Measurements from ENCODE around the gene MRPL38. TPM values are rescaled to one million over a fixed set of nuclear protein-coding genes. Genes with fewer than 3 reads are reported as not detected.

The MRPL38 gene
- total RNA-seq, 1 donor from 2014 or later, result 35.4 TPM

DNA sequence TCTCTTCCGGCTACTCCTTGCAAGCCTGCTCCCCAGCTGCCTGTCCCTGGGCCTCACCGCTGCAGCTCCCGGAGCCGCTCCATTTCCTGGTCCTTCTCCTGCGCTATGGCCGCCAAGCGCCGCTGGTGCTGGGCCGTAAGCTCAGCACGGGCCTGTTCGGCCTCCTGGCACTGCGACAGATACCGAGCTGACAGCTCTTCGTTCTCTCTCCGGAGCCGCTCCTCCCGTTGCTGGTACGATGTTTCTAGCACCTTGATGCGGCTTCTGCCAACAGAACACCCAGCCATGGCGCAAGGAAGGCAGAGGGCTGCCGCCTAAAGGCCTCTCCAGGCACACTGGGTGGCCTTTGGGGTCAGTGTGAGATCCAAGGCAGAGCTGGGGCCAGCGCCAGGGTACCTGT lies 14.9 kb upstream of the MRPL38 start:
- DNase-seq (ENCODE audit: low read depth in 2 of 2), result no peak

DNA sequence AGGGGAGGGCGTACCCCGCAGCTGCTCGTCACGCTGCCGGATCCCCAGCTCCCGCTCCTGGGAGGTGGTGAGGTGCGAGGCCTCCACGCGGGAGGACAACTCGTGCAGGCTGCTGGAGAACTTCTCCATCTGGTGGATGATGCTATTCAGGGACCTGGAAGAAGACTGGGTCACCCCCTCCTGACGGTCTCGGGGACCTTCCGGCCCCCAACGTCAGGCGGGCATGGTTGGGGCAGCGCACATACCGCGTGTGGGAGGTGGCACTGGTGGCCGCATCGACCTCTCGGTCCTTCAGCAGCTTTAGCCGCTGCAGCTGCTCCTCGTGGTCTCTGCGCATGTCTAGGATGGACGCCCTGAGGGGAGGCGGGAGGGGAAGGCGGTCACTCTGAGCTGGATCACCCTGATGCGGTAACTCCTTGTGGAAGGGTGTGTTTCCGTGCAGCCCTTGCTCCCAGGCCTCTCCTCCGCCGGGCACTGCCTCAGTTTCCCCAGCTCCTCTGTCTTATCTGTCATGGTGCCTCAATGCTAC lies 13.3 kb upstream of the MRPL38 start:
- no peak for DNase-seq (ENCODE audit: low read depth in 2 of 2)

DNA sequence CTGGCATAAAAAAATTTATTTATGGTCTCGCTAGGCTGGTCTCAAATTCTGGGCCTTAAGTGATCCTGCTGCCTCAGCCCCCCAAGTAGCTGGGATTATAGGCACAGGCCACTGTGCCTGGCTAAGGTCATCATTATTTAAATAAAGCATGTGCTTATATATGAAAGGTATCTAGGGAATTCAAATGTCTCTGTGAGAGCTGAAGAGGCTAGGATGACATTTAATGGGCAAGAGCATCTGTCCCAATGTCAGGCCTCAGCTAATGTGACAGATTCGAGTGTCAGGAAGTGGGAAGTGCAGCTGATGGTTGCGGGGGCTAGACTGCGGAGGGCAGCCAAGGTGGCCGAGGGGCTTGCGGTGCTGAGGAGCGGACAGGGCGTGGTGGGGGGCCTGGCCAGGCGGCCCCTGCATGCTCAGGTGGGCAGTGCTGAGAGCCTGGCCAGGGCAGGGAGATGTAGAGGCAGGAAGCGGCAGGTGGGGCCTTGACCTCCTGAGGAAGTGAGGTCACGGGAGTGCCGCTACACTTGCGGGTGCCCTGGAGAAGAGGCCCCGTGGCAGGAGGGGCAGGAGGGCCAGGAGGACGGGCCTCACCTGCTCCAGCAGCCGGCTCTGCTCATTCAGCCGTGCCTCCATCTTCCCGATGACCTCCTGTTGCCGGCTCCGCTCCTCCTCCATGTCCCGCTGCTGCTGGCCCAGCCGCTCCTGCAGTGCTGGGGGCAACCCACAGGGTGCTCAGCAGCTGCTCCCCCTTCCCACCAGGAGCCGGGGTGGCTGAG lies 12.6 kb upstream of the MRPL38 start:
- DNase-seq (ENCODE audit: low read depth in 2 of 2), result no peak

GRCh38 chr17:75915268-75915667 lies 10.6 kb upstream of the MRPL38 start:
- DNase-seq (ENCODE audit: low read depth in 2 of 2), result no peak

- no peak for DNase-seq (ENCODE audit: low read depth in 2 of 2)
These were observed 10.1 kb upstream of the MRPL38 start for GRCh38 chr17:75914643-75915267.

GRCh38 chr17:75913537-75914210 lies 9.0 kb upstream of the MRPL38 start:
- DNase-seq (ENCODE audit: low read depth in 2 of 2), result no peak

GRCh38 chr17:75910699-75911098 lies 6.0 kb upstream of the MRPL38 start:
- DNase-seq (ENCODE audit: low read depth in 2 of 2), result no peak

- no peak for DNase-seq (ENCODE audit: low read depth in 2 of 2)
These were observed 5.2 kb upstream of the MRPL38 start for GRCh38 chr17:75909812-75910274.

DNA sequence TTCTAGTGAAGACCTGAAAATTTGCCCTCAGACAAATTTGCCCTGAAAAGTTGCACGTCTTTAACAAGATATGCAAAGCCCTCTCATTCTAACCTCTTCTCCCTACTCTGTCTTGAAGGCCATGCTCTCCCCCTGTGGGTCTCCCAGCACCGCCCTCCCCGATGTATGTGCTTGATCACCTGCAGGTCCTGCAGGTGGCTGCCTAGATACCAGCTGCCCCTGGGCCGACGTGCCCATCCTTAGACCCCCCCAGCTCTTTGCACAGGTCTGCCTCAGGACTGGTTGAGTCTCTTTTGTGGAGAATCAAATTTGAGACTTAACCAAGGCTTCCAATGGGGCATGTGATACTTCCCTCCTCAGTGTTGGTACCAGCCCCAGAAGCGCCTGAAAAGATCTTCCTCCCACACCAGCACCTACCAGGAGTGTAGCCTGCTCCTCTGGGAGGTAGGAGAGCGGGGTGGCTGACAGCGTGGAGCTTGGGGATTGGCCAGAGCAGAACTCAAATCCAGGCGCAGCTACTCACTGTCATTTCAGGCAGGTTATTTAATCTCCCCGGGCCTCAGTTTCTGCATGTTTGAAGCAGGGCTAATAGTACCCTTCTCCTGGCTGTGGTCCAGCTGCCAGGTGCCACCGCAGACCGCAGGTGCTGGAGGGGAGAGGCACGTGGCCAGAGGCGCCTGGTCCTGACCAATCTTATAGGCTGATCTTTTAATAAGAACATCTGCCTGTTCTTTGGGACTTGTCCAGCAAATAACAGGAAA lies 4.5 kb upstream of the MRPL38 start:
- no peak for DNase-seq (ENCODE audit: low read depth in 2 of 2)

DNA sequence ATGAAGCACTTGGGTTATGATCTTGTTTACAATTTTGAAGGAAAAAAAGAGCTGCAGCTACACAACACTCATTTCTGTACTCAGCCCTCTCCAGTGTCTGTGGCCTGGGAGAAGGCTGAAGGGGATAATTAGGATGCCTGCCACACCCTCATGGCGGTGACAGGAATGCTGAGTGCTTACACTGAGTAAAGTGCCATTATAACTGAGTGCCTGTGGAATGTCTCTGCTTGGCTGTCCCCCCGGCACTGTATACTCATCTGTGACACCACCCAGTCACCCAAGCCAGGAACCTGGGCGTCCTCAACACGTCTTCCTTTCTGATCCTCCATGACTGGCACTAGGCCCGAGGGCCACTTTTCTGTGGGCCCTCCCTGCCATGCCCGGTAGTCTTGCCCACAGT lies 3.5 kb upstream of the MRPL38 start:
- no peak for DNase-seq (ENCODE audit: low read depth in 2 of 2)

DNA sequence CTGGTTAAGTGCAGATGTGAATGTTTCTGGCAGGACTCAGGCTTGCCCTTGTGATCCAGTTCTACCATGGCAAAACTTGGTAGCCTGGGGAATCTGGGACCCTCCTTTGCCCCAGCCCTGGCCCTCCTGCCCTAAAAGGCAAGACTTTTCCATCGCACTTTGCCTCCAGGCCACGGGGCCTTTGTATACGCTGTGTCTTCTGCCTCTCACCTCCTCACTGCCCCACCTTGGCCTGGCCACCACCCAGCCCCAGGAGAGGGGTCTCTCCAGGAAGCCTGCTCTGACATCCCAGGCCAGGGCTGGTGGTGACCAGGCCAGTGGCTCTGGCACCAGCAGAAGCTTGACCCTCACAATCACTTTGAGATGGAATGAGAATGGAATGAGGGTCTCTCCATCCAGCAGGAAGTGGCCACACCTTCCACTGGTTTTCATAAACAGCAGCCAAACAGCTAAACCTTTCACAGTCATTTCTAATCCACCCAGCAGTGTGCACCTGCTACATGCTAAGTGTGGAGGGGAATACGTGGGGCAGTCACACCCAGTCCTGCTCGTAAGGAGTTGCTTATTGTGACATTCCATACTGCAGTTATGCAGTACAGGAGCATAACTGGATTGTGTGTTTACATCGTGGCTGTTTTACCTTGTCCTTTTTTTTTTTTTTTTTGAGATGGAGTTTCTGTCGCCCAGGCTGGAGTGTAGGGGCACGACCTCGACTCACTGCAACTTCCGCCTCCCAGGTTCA lies 1.6 kb upstream of the MRPL38 start:
- DNase-seq (ENCODE audit: low read depth in 2 of 2), result no peak

DNA sequence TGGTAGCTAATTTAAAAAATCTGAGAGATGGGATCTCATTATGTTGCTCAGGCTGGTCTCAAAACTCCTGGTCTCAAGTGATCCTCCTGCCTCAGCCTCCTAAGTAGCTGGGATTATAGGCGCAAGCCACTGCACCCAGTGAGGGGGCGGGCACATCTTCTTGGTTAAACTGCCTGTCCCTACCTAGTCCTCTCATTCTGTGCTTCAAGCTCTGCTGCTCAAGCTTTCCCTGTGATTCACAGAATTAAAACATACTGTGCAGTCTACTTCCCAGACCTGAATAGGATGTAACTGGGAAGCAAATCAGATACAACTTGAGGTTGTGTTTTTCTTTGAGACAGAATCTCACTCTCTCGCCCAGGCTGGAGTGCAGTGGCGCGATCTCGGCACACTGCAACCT lies 2.3 kb downstream of the MRPL38 start:
- no peak for DNase-seq (ENCODE audit: low read depth in 2 of 2)

DNA sequence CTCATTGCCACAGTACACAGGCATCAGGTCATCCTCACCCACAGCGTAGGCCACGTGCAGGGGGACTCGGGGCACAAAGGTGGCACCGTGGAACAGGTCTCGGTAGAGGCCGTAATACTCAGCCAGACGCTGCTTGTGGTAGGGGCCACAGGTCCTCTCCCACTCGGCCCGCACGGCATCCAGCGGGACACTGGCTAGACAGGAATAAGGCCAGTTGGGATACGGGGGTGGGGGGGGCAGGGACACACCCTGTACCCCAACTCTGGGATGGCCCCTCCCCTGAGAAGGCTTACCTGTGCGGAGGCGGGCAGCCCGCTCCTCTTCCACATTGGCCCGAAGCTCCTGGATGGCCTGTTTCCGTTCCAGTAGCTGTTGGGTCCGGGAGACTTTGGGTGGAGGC lies 3.0 kb downstream of the MRPL38 start:
- no peak for DNase-seq (ENCODE audit: low read depth in 2 of 2)

DNA sequence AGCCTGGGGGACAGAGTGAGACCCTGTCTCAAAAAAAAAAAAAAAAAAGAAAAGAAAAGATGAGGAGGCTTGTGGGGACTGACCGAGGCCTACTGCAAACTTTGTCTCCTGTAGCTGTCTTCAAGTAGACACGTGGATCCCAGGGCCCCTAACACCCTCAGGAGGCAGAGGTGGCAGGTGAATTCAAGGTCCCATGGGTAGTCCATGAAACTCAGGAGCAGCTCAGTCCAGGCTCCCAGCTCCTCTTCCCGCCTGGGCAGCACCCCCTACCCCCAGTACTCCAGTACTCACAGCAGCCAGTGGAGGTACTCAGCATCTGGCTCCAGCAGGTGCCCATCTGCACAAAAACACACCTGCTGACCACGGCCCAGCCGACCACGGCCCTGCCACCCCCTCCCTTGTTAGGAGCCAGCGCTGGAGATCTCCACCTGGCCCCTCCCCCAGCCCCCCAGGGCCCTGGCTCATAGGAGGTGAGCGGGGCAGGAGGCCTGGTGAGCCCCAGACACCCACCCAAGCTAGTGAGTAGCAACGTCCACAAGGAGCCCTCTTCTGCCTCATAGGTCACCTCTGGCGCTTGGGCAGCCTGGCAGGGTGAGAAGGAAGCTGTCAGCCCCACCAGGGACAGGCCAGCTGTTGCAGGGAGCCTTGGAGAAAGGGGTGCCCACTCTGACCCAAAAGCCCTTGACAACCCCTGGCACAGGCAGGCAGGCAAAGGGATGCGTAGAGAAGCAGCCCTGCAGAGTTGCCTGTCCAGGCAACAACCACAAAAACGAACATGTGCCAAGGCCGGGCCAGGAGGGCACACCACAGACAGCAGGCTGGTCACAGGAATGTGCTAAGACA lies 3.8 kb downstream of the MRPL38 start:
- no peak for DNase-seq (ENCODE audit: low read depth in 2 of 2)

DNA sequence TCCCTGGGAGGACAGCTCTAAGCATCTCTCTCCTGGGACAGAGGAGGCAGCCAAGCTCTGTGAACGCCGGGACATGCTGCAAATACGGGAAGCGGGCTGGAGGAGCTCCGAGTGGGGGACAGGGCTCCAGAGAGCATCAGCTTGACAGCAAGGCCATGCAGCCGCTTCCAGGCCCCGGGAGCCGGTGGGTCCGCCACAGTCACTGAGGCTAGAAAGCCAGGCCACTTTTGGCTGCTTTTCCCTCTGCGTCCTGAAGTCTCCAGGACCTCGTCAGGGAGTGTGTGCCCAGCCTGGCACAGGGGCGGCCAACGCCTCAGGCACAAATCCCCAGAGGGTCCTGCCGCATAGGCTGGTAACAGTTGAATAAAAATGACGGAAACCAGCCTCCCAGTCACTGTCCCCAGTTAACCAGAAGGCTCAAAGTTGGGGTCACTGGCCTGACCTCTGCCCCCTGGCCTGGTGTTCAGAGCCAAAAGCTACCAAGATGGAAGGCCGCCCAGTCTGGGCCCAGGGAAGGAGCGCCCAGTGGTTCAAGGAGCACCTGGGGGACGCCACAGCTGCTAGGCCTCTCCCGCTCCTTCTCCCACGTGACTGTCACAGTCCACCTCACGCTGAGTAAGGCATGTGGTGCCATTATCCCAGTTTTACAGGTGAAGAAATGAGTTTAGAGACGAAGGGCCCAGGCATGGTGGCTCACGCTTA lies 4.8 kb downstream of the MRPL38 start:
- no peak for DNase-seq (ENCODE audit: low read depth in 2 of 2)

- DNase-seq (ENCODE audit: low read depth in 2 of 2), result no peak
These were observed 5.3 kb downstream of the MRPL38 start for GRCh38 chr17:75899353-75899752.

- DNase-seq (ENCODE audit: low read depth in 2 of 2), result no peak
These were observed 5.9 kb downstream of the MRPL38 start for GRCh38 chr17:75898791-75899190.

- DNase-seq (ENCODE audit: low read depth in 2 of 2), result no peak
These were observed 6.6 kb downstream of the MRPL38 start for GRCh38 chr17:75898065-75898464.
